GM23338 (cell line): Measurements from ENCODE around the gene PSMB2. TPM values are rescaled to one million over a fixed set of nuclear protein-coding genes. Genes with fewer than 3 reads are reported as not detected.

Experiments
- CREB1 ChIP-seq: fragments of 250-450 bp; sonication (Bioruptor Pico); IDR thresholded peaks from 2 replicates; pipeline ENCODE4 v1.5.0; 2020; ENCODE audit warnings: low read depth, mild to moderate bottlenecking, moderate library complexity
- CTCF ChIP-seq, 2 experiments: fragments of 200-600 bp in 1 of 2; sonication (generic) in 1 of 2; conservative IDR thresholded peaks; 2 replicates each; pipeline versions ENCODE4 v1.5.1 to v1.6.1; 2016 to 2017; ENCODE audit warnings: antibody characterized with exemption in 2 of 2, low read depth in 2 of 2, mild to moderate bottlenecking in 2 of 2, moderate library complexity in 1 of 2
- ETS1 ChIP-seq: IDR thresholded peaks from 2 replicates; pipeline ENCODE4 v1.6.1; 2016; ENCODE audit warnings: antibody characterized with exemption
- EZH2 ChIP-seq: fragments of 200-600 bp; sonication (generic); IDR thresholded peaks from one replicate; pipeline ENCODE4 v1.8.0; 2017; ENCODE audit warnings: antibody characterized with exemption, mild to moderate bottlenecking, low read depth; ENCODE audit not compliant: unreplicated experiment
- ZNF462 ChIP-seq: fragments of 250-450 bp; sonication (Bioruptor Pico); IDR thresholded peaks from 2 replicates; pipeline ENCODE4 v1.5.0; 2020; ENCODE audit warnings: mild to moderate bottlenecking, moderate library complexity
- polyA plus RNA-seq: library from polyadenylated mRNA; unstranded; fragments of >200 nt; fragmentation: Nextera tagmentation; extraction: Ambion mirVana; gene quantifications from 2 replicates; pipeline ENCODE4 v1.2.1, GENCODE V29; 2016
- total RNA-seq: library from RNA; depleted of rRNA; stranded (reverse); fragments of >200 nt; shearing (Covaris generic); gene quantifications from 2 replicates; pipeline ENCODE4 v1.2.3, GENCODE V29; 2014

The PSMB2 gene
- total and polyA plus RNA-seq, 2 experiments from 2014 or later, result 68.2 to 147 TPM

GRCh38 chr1:35642471-35642955, 1.2 kb upstream of the PSMB2 start (continued):
- no peak for TF ChIP-seq ZNF462 (CRISPR knock-in tag)
- no peak for TF ChIP-seq CREB1
- TF ChIP-seq CTCF (conservative IDR thresholded peaks at IDR 0.05; ENCODE audit: low read depth in 2 of 2), result no peak; a peak in 1 of 4 replicates
- no peak for TF ChIP-seq EZH2
- TF ChIP-seq ETS1, result no peak
